ENCODE measurements around the gene HBEGF.
"Not testable (repeated sequence)": the region's sequence is repeated elsewhere in the genome, so short reads cannot be mapped to it uniquely, and the experiment has no call there.

Gene HBEGF

DNA sequence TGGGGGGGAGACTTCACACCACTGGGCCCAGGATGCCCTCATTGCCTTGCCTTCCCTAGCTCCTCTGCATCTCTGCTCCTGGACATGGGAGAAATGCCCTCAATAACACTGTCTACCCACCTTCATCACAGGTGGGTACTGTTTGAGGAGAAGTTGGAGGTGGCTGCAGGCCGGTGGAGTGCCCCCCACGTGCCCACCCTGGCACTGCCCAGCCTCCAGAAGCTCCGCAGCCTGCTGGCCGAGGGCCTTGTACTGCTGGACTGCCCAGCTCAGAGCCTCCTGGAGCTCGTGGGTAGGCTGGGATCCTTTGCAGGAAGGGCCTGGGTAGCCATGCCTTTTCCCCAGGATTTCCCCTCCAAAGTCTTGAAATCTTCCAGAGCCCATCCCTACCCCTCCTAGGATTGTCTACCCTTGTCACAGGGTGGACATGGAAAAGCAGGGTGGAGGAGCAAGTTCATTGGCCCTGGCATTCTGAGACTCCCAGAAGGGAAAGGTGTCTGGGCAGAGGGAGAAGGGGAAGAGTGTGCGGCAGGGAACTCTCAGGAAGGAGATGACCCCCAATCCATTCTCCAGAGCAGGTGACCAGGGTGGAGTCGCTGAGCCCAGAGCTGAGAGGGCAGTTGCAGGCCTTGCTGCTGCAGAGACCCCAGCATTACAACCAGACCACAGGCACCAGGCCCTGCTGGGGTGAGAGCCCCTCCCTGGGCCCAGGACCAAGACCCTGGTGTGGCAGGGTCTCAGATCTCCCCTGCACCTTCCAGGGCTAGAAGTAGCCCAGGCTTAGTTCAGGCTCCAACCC is 14.5 kb upstream of the HBEGF start:
- no peak for DNase-seq

DNA sequence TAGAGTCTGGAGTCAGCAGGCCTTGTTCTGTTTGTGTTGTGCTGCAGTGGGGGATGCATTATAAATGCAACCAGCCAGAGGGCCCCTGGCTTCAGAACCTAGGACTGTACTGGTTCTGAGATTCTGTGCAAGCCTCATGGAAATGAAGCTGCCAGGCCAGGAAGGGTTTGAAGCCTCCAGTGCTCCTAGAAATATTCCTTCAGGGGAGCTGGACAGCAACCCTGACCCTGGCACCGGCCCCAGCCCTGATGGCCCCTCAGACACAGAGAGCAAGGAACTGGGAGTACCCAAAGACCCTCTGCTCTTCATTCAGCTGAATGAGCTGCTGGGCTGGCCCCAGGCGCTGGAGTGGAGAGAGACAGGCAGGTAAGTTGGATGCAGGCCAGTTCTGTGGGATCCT is 13.7 kb upstream of the HBEGF start, which contains the start of gene SLC4A9:
SLC4A9 (plus strand) TSS at position 94 of the 400 bp plus-strand sequence; CDS start at position 137, 43 bp downstream.
- no peak for DNase-seq

DNA sequence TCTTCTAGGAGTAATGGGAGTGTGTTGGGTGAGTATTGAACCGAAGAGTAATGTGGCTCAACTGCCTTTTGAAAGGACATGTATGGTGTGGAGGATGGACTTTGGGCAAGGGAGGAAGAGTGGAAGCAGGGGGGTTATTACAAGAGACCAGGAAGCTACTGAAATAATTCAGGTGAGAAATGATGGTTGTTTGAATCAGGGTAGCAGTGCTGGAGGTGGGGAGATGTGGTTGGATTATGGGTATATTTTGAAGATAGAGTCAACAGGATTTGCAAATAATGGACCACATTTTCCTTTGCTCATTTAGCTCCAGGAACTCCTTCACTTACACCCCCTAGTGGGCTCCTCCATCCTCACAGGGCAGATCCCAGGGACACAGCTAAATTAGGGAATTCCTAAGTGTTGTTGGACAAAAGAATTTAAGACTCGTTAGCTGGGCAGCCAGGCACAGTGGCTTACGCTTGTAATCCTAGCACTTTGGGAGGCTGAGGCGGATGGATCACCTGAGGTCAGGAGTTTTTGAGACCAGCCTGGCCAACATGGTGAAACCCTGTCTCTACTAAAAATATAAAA is 12.4 kb upstream of the HBEGF start:
- no peak for DNase-seq

DNA sequence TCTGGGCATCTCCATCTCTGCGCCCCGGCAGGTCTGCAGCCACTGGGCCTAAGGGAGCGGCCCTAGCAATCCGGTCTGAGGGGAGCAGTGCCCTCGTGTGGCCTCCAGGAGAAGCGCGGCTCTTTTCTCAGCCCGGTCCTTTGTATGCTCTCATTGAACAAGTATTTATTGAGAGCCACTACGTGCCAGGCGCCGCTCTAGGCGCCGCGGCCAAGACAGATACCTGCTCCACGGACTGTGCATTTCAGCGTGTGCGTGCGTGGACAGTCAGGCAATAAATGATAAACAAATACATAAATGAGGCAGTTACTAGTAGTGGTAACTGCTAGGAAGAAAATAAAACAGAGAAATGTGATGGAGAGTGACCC is 11.3 kb upstream of the HBEGF start:
- DNase-seq, result peak; percentile 63

DNA sequence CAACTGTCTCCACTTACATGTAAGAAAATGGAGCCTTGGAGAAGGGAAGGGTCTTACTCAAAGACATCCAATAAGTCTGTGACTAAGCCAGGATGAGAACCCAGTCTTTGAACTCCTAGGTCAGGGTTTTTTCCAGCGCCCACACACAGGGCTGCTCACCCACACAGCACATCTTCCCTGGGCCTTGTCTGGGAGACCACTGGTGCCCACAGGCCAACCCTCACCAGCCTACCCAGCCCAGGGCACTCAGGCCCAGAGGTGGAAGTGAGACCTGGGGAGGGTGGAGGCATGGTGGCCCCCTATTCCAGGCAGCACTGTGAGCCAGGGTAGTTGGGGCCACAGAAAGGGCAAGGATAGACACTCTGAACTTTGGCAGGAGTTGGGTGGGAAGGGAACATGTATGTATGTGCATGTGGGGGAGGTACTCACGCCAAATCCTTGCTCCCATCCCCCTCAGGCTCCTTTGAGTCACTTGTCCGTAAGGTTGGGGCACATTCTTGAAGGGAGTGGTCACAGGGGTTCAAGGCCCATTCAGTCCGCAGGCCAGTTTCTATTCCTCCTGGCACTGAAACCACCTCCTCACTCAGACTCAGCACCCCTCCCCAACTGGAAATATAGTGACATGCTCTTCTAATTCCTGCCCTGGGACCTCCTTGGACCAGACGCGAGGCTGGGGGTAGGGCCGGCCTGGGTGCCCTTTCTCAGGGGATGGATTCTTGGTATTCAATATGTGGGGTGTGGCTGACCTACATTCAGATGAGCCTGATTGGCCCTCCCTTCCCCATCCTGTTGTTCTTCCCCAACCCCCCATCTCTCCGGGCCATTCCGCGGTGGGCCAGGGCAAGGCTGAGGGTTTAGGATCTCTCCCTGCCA is 10.7 kb upstream of the HBEGF start:
- DNase-seq, result no peak

DNA sequence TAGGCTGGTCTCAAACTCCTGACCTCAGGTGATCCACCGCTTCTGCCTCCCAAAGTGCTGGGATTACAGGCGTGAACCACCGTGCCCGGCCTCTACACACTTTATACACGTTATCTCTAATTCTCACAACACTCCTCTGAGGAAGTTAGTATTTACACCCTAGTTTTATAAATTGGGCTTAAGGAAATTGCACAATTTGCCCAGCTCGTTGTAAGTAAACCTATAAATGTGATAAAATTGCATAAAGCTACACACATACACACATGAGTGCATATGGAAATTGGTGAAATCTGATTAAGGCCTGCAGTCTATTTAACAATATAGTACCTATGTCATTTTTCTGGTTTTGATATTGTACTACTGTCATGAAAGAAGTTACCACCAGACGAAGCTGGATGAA is 9.1 kb upstream of the HBEGF start:
- no peak for DNase-seq

DNA sequence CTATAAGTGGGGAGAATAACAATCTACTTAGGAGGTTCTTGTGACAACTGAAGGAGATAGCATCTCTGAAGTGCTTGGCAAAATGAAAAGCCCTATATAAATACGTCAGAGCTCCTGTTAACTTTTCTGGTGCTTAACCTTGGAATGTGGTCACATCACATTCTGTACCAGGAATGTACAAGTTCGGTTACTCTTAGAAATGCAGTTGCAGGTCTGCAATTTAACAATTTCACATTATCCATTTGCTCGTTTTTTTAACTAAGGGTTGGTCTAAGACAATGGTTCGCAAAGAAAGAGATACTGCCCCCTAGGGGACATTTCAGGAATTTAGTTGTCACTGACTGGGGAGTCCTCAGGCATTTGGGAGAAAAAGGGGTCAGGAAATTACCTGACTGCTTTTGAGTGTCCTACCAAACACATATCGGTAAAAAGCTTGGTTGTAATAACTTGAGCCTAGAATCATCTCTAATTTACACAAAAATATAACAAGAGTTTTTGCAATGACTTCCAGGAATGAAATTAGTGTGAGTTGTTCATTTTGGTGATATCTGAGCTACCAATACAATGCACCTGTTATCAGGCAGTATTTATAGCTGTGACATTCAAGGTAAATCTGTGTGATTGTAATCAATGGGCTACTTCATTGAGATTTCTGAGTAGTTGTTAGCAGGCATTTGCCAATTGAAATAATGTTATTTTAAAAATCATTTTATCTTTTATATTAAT is 5.4 kb upstream of the HBEGF start:
- peak; percentile 36 for DNase-seq

DNA sequence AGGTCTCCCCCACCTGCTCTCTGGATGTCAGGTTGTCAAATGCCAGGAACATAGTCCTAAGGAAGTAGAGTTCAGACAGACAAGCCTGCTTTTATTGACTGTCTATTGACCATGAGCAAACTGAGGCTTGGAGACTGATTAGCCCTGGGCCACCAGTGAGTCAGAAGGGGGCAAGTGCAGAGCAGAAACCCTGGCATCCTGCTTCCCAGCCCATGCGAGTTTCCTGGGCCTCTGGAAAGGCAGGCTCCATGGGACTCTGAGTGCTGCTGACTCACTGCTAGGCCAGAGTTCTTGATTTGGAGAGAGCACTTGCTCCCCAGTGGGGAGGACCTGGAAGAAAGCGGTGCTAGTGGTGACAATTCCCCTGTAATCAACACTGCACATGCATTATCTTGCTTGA is 2.8 kb upstream of the HBEGF start:
- DNase-seq, result no peak

DNA sequence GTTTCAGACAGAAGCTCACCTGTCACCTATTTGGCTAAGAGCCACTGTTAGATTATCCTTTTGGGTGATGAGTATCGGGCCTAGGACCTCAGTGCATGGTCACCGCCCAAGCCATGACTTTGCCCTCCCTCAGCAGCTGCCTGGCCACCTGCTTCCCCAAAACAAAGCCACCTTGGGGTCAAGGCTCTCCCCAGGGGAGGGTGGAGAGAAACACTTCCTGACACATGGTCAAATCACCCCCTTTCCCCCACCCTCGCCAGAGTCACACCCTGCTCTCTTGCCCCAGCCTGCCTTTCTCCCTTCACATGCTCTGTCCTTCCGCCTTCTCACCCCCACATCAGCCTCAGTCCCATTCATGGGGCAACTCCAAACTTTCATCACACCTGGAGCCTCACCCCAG is 1.7 kb upstream of the HBEGF start:
- DNase-seq, result no peak

DNA sequence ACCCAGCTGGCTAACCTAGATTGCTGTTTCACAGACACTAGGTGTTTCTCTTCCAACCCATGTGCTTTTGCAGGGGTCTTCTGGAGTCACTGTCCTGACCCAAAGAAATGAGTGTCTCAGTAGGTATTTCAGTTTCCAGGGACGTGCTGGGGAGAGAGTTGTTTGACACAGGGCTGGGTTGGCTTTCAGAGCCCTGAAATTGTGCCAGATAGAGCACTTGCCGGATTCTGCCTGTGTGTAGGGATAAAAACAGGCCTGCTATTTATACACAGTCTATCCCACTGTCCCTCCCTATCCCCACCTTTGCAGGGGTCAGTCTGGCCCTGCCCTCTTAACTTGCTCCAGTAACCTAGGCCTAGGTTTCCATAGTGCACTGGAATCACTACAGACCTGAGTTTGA is 957 bp upstream of the HBEGF start:
- no peak for DNase-seq

DNA sequence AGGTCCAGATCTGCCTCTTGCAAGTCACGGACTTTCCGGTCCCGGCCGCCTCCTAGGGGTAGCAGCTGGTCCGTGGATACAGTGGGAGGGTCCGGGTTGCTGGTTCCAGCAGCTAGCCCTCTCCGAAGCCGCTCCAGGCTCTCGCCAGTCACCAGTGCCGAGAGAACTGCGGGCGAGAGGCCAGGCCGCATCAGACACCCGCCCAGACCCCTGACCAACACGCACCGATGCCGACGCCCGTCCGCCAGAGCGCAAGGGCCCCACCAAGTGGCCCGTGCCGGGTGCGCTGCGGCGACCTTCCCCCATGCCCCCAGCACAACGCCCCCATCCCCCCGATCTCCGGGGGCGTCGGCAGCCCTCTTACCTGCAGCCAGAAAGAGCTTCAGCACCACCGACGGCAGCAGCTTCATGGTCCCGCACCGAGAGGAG is 470 bp downstream of the HBEGF start:
- no peak for DNase-seq

DNA sequence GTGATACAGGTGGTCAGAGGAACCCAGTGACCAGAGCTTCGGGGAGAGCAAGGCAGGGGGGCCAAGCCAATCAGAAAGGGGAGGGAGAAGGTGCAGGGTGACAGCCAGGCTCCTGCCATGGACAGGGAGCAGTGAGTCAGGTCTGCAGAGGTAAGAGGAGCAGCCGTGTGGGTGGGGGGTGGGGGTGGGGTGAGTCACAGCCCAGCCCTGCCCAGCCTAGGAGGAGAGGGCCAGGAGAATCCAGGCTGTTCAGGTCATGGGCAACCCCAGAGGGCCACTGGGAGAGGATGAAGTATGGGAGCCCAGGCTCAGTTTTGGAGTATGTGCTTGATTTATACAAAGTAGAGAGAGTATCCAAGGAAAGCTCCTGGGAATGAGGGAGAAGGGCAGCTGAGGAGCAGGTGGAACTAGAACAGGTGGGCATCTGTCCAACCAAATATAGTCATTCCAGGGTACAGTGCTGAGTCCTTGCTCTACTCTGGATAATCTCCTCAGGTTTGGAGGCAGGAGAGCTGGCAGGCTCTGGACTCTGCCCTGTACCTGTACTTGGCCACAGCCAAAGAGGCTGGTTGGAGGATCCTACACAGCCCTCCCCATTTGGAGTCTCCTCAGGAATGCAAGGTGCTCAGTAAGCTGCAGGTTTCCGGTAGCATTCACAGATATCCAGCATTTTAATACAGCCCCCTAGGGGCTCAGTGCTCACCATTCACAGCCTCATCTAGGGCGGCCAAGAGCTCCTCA is 1.6 kb downstream of the HBEGF start:
- no peak for DNase-seq

DNA sequence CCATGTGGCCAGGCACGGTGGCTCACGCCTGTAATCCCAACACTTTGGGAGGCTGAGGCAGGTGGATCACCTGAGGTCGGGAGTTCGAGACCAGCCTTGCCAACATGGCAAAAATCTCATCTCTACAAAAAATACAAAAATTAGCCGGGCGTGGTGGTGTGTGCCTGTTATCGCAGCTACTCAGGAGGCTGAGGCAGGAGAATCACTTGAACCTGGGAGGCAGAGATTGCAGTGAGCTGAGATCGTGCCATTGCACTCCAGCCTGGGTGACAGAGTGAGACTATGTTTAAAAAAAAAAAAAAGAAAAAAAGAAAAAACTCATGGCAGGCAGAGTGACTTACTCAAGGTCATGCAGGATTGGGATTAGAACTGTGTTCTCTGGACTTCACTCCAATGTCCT is 2.6 kb downstream of the HBEGF start:
- not testable (repeated sequence) for DNase-seq

DNA sequence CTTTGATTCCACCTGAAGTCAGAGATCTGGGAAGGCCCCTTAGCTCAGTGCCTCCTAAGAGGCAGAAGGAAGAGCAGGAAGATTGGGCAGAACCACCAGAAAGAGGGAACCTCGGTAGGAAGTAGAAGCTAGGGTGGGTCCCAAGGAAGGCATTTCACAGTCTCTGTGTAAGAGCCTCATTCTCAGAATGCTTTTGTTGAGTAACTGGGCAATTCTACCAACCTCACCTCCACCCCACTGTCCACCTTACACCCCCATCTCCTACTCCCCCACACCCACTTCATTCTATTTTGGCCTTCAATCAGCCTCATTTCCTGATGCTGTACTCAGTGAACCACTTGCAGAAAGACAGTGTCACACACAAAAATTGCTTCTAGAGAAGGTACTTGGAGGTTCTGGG is 3.5 kb downstream of the HBEGF start:
- no peak for DNase-seq

DNA sequence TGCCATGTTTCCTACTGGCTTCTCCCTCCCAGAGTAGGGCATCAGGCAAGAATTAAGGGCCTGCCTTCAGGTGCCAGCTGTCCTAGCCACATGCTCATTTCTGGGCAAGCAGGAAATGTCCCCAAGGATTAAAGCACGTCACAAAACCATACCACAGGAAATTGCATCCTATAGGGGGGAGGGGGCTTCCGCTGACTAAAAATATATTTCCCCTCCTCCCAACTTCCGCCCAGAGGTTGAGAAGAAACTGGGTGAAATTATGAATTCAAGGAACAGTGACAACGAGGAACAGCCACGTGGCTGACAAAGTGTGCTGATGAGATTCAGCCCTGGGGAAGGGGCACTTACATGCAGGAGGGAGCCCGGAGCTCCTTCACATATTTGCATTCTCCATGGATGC is 4.1 kb downstream of the HBEGF start:
- DNase-seq, result no peak

DNA sequence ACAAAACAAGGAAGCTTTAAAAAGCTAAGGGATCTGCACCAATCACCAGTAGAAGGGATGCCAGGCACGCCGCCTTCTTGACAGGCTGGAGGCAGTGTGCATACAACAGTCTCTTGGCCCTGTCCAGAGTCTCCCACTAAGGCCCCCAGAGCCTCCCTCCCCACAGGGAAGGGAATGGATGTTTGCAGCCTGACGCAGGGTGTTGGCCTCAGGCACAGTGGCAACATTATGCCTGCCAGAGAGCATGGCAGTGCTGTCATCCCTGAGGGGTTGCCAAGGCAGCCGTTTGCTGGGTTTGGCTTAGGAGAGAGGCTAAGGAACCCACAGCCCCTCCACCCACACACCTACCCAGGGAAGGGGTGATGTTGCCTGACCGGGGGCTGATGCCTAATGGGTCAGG is 4.8 kb downstream of the HBEGF start:
- no peak for DNase-seq

DNA sequence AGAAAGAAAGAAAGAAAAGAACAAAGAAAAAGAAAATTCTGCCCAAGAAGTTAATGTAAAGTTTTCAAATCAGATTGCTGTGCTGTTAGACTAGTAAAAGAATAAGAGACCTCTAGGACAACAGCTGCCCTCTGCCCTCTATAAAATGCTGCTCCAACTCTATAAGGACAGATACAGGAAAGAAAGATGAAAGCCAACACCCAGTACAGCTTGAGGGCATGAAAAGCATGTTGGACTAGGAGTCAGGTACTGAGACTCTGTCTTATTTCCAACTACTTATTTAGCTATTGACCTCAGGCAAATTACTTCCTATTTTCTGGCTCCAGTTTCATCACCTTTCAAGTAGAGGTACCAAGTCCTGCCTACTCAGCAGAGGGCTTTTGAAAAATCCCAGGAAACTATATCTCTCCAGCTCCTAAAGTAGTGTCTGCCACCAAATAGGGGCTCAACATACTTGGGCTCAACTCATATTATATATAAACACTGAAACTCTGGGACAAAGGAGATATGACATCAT is 5.7 kb downstream of the HBEGF start:
- DNase-seq, result no peak

DNA sequence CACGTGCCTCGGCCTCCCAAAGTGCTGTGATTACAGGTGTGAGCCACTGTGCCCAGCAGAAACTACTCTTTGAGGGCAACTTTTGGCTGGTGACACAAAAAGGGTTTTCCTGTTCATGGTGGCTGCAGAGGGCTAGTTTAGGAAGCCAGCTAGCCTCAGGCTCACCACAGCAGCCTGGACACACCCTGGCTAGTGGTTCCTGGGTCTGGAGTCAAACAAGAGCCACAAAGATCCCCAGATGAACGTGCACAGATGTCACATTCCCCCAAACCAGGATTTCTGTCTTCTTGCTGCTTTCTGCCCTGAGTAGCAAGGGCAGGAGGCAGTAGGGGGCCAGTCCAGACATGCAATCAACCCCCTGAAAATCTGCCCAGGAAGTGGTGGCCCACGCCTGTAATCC is 6.8 kb downstream of the HBEGF start:
- DNase-seq, result no peak

DNA sequence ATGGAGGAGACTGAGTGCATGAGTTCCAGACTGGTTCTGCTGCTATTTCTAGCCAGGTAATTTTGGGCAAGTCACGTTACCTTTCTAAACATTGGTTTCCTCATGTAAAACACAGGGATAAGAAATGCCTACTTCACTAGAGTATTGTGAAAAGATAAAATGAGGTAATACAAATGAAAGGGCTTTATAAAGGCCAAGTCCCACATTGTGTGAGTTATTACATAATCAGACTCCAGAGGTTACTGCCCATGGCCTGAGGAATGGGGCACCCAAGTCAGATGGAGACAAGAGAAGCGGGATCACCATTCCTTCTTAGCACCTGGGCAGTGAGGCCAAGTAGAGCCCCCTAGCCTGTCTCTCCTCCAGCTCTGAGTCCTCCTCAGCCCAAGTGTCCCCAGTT is 7.5 kb downstream of the HBEGF start:
- DNase-seq, result no peak

DNA sequence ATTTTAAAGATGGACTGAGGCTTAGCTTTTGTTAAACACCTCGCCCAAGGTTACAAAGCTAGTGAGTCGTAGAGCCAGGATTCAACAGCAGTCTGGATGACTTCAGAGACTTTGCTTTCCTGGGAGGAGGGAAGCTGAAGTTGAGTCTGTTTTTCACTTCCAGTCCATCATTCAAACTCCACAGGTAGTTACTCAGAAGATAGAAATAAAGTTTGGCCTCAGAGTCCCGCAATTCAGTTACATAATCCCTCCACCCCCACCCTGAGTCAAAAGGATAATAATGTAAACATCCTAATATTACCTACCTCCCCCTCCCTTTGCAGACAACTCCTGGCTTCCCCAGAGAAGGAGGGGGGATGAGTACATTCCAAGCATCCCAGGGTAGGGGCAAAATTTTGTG is 8.1 kb downstream of the HBEGF start:
- no peak for DNase-seq

DNA sequence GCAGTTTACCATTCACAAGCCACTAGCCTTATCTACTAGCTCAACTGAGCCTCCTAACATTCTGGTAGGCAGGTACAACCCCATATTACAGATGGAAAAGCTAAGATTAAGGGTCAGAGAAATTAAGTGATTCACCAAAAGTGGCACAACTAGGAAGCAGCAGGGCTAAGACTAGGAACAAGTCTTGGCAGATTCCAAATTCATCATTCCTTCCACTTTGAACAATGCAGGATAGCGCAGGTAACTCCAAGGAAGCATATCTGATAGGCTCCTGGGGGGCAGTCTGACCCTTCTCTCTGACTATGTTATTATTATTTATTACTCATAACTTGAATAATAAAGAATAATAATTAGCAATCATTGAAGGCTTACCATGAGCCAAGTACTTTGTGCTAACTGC is 8.5 kb downstream of the HBEGF start:
- no peak for DNase-seq

DNA sequence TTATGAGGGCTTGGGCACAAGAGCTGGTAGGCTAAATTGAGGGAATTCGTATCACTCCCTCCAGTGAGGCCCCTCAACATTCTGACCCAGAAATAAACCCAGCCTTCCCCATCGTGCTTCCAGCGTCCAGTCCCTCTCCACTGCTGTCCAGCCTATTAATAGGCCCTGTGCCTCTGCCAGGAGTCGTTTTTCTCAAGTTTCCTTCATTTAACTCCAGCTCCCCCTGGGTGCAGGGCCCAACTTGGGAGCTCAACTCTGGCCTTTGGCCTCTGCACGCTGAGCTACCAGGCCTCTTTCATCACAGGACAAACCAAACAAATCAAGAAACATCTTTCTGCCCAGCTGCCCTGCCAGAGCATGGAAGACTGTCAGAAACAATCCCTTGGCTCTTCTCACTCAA is 10.0 kb downstream of the HBEGF start:
- DNase-seq, result no peak
